GM19239 (cell line): ENCODE data around the gene BRWD1.
"Not testable (repeated sequence)": the region's sequence is repeated elsewhere in the genome, so short reads cannot be mapped to it uniquely, and the experiment has no call there.

Experiments
- DNase-seq: peaks from one replicate; pipeline ENCODE4 v3.0.0; 2011; ENCODE audit warnings: low spot score; ENCODE audit not compliant: insufficient read length
- FAIRE-seq: peaks from 2 replicates; lab custom pipeline; 2011; peaks lifted over from hg19 to GRCh38; lab: Jason Lieb, UNC

The BRWD1 gene

DNA sequence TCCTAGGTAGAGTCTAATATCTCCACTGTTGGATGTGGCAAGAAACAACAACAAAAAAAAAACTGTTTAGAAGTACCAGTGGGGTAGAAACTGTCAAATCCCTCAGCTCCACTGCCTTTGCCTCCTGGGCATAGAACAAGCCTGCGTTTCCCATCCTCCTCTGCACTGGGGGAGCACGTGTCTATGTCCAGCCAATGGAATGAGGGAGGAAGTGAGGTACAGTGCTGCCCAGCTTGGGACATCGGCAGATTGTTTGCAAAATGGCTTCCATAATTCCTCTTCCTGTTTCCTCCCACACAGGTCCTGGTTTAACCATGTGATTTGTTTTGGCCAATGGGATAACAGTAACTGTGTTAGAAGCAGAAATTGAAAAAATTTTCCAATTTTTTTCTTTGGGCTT is 169.2 kb downstream of the BRWD1 start:
- FAIRE-seq (no peak), DNase-seq (no peak)

DNA sequence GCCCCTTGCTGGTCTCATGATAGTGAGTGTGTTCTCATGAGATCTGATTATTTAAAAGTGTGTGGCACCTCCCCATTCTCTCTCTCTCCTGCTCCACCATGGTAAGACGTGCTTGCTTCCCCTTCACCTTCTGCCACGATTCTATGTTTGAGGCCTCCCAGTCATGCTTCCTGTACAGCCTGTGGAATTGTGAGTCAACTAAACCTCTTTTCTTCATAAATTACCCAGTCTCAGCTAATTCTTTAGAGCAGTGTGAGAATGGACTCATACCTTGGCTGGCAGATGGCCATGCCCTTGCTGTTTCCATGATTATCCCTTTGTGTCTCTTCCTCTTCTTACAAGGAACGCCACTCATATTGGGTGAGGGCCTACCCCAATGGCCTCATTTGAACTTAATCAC is 170.5 kb downstream of the BRWD1 start:
- no peak for DNase-seq
- FAIRE-seq: no peak

DNA sequence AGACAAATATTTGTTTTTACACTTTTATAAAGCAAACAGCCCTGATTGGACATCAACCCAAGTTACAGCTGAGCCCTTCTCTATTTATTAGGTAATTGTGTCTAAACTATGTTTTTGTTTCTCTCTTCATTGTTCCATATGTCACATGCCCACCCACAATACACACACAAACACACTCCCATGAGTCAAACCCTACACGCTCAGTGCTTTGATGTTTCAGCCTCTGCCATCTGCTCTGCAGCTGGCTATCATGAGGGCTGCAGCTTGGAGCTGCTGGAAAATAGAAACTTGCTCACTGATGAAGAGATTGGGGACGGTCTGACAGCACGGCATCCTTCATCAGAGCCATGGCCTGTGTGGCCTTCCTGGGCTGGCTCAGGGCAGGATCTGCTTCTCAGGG is 171.9 kb downstream of the BRWD1 start:
- FAIRE-seq (no peak), DNase-seq (no peak)

DNA sequence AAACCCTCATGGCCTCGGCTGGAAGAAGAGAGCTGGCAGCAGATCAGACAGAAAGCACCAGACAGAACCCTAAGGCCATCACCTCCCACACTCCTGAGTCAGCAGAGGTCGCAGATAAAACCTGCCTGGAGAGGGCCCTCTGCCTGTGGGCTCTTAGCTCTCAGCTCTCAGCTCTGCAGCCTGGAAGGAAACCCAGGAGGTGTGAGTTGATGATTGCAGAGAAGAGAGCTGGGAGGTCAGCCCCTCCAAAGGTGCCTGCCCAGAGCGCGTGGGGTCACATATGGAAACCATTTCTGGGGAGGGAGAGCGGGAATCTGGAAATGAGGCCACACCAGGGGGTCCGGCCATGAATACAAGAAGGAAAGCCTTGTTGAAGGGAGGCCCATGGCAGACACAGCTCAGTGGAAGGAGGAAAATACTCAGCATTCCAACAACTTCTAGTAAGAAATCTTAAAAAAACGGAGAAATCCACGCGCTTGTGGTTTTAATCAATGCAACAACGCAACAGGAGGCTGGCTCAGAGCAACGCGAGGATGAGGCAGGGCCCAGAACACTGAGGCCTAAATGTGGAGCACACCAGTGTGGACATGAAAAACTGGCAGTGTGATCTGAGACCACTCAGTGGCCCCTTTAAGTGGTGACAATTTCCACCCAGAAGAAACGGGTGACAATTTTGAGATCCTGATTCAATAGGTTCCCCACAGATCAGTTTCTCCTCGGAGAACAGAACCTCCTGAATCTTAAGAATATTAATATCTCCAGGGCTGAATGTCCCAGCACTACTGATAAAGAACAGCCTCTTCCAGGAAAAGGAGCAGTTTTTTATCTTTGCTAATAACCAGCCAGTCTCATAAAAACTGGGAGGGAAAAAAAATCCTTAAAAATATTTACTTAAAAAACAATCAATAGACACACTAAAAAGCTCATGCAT is 175.9 kb downstream of the BRWD1 start:
- FAIRE-seq: no peak

DNA sequence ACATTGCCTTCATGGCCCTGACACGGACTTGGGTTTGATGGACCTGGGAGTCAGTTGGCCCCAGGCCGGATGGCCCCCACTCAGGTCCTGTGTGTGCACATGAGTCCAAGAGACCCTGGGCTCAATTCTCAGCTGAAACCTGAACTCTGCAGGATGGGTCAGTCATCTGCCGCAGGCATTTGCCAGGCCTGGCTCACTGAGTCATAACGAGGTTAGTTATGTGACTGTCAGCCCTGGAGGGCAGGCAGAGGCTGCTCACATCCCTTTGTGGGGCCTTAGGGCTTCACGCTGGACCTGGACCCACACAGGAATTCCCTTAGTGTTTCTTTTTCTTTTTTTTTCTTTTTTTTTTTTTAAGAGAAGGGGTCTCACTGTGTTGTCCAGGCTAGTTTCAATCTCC is 176.7 kb downstream of the BRWD1 start:
- FAIRE-seq (no peak), DNase-seq (no peak)

More for the DNA sequence above, 175.9 kb downstream of the BRWD1 start:
- no peak for DNase-seq

DNA sequence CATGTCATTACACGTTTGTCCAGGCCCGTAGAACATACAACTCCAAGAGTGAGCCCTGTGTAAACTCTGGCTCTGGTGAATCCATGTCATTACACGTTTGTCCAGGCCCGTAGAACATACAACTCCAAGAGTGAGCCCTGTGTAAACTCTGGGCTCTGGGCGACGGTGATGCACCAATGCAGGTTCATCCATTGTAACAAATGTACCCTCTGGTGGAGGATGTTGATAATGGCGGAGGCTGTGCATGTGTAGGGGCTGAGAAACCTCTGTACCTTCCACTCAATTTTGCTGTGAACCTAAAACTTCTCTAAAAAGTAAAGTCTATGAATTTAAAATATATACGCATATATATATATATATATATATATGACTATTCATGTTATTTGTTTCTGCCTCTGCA is 177.3 kb downstream of the BRWD1 start:
- not testable (repeated sequence) for FAIRE-seq, DNase-seq

DNA sequence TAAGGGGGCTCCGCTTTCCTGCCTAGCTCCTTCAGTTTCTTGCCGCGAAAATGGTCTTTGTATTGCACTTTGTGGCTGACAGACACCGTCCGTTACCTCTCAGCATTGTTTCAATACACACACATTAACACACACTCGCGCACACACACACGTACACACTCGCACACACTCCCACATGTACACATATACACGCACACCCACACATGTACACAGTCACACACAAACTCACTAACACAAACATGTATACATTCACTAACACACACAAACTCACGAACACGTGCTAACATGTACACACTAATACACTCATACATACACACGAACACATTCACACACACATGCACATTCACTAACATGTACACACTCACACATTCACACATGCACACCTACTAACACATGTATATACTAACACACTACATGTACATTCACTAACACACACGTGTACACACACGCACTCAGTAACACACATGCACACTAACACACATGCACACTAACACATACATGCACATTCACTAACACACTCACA is 179.1 kb downstream of the BRWD1 start:
- no peak for FAIRE-seq
- DNase-seq: no peak
